GM21381 (cell line): ENCODE data around the gene KPNA2.
"Not testable (repeated sequence)": the region's sequence is repeated elsewhere in the genome, so short reads cannot be mapped to it uniquely, and the experiment has no call there.

Source experiments
- ATAC-seq: cut with Tn5 transposase; IDR thresholded peaks from one replicate; pipeline ENCODE4 v1.9.1; 2021; ENCODE audit warnings: mild to moderate bottlenecking, moderate library complexity; ENCODE audit not compliant: unreplicated experiment

The KPNA2 gene

DNA sequence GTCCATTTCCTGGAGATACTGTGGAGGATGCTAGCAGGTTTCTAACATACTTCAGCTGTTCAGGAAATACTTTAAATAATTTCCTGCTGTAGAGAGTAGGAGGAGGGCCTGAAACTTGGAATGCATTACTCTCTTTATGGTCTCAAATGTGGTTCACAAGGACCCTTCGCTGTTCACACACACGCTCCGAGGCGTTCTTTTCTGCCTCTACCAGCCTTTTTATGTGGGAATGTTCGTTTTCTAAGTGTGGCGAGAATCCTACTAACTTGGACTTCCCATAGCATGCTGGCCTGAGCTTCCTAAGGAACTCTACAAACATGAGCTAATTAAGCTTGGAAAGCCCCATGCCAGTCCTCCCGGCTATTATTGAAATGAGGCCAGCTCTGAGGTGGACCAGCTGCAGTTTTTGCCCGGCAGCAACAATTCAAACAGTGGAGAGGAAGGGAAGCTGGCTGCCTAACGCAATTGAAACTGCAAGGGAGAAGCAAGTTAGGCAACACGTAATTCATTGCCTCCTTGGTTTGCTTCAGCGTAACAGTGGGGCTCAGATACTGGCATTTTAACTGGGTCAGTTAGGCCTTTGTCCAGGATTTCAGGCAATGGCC is 18.9 kb downstream of the KPNA2 start:
- no peak for ATAC-seq

DNA sequence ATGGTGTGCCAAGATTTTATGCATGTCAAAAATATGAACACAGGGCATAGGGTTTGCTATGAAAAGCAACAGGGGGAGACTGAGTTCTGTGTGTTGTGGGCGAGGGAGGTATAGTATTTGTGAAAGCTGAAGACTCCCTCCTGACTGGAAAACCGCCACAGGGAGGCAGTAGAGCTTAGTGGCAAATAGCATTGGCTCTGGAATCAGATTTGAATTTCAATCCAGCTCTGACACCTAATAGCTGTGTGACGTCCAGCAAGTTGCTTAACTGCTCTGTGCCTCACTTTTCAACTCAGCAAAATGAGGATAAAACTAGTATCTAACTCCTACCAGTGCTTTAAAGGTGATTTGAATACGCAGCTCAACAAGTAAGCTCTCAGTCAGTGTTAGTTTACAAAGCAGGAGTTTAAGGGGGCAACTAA is 22.0 kb downstream of the KPNA2 start:
- ATAC-seq: no peak

DNA sequence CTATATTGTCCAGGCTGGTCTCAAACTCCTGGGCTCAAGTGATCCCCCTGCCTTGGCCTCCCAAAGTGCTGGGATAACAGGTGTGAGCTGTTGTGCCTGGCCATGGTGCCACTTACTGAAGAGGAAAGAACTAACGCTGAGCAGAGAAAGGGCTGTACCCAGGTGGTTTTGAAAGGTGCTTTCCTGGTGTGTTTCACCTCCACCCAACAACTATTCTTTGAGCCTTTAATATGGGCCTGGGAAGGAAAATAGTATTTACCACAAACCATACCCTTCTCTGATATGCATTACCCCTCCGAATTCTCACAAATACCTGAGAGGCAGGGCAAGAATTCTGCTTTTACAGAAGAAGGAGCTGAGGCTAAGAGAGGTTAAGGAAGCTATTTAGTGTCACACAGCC is 24.8 kb downstream of the KPNA2 start:
- ATAC-seq: no peak

DNA sequence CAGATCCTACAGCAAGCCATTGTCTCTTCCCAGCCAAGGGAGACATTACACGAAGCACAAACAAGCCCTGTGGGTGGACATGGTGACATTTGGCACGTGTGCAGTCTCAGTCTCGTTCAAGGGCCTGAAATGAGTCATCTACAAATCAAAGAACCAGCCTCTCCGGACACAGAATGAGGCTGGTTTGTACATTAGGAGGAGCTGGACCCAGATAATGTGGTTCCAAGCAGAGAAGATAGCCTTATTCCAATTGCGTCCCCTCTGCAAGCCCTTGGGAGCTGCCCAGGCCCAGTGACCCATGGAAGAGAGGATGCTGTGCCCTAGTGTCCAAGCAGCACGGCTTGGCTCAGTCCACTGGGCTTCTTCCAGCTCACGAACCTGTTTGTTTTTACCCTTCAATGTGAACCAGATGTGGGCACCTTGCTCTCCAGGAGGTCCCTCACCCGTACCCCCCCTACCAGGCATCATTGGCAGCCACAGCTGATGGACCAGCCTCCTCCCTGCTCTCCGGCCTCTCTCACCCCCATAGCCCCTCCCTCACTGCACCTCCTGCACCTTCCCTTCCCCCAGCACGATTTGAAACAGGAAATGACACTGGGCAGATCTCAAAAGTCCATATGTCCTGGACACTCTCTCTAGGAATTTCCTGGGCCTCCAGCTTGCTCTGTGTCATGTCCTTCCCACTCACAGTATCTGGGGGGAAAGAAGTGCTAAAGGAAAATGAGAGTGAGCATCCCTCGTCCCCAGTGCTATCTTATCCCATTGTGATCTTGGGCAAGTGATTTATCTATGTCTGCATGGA is 26.2 kb downstream of the KPNA2 start:
- no peak for ATAC-seq

DNA sequence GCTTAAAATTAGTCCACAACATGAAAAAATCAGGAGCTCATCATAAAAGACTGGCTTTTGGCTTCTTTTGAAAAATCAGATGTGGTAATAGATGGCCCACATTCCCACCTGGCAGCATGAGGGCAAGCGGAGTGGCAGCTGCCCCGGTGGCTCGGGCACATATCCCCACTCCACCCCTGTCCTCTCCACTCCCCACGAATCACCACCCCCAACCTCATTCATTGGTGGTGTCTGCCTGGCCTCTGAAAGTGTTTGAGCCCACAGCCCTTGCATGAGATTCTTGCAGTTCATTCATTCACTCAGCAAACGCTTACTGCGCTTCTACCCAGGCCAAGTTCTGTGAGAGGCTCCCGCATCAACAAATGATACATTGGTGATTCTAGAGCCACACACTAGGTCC is 29.8 kb downstream of the KPNA2 start:
- not testable (repeated sequence) for ATAC-seq

DNA sequence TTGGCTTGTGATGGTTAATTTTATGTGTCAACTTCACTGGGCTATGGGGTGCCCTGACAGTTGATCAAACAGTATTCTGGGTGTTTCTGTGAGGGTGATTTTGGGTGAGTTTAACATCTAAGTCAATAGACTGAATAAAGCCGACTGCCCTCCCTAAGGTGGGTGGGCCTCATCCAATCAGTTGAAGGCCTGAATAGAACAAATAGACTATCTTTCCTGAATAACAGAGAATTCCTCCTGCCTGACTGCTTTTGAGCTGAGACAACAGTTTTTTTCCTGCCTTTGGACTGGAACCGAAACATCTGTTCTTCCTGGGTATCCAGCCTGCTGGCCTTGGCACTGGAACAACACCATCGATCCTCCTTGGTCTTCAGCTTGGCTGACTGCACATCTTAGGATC is 33.0 kb downstream of the KPNA2 start:
- not testable (repeated sequence) for ATAC-seq

DNA sequence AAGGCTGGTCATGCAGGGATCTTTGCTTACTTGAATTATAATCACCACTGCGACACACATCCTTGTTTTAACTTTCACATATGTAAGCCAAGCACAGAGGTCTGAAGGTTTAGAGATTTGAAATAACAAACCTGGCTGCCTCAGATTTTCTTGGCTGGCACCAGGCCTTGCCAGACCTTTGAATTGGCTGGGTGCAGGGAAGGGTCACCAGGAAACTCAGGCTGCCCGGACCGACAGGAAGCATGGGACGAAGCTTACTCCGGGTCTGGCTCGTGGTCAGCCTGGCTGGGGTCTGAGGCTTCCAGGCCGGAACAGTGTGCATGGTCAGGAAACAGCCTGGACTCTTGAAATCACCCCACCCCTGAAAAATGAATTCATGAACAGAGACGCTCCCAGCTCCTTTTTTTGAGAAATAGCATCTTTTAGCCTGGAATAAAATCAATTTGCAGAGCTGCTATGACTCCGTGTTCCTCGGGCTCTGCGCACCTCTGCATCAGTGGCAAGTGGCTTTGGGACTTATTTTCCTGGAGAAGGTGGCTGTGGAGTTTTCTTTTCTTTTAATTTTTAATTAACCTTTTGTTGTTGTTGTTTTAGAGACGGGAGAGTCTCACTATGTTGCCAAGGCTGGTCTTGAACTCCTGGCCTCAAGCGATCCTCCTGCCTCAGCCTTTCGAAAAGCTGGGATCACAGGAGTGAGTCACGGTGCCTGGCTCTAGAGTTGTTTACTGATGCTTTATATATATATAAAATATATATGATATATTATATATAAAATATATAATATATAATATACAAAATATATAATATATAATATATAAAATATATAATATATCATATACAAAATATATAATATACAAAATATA is 35.3 kb downstream of the KPNA2 start:
- ATAC-seq: not testable (repeated sequence)

DNA sequence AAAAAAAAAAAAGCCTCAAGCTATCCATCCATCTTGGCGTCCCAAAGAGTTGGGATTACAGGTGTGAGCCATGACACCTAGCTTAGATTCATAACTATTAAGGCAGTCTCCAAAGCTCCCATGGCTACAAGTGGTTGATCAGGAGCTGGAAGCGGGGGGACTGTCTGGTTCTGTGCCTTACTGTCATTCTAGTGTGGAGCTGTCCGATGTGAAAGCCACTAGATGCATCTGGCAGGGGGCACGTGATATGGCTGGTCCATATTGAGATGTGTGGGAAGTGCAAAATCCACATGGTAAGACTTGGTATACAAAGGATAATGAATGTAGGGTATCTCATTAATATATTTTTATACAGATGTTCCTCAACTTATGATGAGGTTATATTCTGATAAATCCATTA is 38.7 kb downstream of the KPNA2 start:
- no peak for ATAC-seq

DNA sequence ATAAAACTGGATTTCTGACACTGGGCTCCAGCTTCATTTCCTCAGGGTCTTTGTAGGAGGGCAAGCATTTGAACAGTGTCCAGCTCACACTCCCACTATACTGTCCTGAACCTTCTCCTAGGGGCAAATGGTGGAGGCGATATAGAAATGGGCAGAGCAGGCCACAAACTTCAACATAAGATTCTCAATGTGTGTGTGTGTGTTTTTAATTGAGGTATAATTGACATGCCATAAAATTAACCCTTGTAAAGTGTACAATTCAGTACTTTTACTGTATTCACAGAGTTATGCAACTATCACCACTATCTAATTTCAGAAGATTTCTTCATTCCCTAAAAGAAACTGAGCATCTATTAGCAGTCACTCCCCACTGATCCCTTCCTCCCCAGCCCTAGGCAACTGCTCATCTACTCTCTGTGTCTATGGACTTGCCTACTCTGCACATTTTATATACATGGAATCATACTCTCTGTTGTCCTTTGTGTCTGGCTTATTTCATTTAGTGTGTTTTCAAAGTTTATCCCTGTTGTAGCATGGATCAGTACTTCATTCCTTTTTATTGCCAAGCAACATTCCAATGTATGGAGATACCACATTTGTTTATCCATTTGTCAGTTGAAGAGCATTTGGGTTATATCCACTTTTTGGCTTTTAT is 40.5 kb downstream of the KPNA2 start:
- not testable (repeated sequence) for ATAC-seq

DNA sequence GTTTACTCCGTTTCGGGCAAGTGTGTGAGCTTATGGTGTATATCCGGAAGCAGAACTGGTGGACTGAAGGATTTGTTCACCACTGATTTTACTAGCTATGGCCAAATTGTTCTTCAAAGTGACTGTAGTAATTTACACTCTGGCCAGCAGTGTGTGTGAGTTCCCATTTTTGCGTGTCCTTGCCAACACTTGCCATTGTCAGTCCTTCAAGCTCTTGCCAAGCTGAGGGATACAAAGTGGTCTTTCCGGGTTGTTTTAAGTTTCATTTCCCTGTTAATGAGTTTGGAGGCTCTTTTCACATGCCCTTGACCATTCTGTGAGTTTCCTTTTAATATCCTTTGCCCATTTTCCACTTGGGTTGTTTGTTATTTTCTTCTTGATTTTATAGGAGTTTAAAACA is 42.0 kb downstream of the KPNA2 start:
- ATAC-seq: not testable (repeated sequence)

DNA sequence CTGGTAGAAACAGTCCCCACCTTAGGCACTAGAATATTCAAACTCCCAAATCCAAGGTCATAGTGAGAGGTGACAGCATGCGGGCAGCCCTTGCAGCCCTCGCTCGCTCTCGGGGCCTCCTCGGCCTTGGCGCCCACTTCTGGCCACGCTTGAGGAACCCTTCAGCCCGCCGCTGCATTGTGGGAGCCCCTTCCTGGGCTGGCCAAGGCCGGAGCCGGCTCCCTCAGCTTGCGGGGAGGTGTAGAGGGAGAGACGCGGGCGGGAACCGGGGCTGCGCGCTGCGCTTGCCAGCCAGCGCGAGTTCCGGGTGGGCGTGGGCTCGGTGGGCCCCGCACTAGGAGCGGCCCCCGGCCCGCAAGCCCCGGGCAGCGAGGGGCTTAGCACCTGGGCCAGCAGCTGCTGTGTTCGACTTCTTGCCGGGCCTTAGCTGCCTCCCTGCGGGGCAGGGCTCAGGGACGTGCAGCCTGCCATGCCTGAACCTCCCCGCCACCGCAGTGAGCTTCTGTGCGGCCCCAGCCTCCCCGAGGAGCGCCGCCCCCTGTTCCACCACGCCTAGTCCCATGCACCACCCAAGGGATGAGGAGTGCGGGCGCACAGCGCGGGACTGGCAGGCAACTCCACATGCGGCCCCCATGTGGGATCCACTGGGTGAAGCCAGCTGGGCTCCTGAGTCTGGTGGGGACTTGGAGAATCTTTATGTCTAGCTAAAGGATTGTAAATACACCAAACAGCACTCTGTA is 45.0 kb downstream of the KPNA2 start:
- no peak for ATAC-seq

DNA sequence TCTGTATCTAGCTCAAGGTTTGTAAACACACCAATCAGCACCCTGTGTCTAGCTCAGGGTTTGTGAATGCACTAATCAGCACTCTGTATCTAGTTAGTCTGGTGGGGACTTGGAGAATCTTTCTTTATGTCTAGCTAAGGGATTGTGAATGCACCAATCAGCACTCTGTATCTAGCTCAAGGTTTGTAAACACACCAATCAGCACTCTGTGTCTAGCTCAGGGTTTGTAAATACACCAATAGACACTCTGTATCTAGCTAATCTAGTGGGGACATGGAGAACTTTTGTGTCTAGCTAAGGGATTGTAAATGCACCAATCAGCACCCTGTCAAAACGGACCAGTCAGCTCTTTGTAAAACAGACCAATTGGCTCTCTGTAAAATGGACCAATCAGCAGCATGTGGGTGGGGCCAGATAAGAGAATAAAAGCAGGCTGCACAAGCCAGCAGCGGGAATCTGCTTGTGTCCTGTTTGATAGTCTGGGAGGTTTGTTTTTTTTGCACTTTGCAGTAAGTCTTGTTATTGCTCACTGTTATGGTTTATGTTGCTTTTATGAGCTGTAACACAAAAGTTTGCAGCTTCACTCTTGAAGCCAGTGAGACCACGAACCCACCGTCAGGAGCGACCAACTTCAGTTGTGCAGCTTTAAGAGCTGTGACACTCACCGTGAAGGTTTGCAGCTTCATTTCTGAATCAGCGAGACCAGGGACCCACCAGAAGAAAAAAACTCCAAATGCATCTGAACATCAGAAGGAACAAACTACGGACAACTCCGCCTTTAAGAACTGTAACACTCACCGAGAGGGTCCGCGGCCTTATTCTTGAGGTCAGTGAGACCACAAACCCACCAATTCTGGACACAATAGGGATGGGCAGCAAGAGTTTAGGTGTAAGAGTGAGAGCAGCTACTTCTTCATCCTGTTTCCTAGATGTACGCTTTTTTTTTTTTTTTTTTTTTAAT is 46.0 kb downstream of the KPNA2 start:
- not testable (repeated sequence) for ATAC-seq

DNA sequence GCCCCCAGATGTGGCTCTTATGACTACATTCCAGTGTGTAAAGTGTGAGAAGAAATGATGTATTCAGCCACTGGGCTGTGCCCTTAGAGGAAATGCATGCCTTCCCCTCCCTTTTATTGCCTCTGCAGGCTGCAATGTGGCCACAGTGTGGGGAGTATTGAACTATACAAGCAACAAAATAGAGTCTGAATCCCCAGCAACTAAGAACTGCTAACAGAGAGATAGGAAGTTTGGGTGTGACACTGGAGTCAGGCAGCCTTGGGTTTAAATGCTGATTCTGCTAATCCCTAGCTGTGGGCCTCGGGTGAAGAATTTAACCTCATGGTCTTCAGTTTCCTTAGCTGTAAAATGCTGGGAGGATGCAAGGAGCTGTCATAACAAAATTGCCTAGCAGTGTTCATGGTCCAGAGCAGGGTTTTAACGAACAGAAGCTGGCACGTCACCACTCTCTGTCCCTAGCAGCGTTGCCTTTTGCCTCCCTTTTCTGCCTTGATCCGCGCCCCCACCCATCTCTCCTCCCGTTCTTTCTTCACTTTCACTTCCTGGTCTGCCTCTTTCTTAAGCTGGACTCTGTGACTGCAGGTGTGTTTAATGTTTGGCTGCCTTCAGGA is 50.3 kb downstream of the KPNA2 start:
- ATAC-seq: no peak

DNA sequence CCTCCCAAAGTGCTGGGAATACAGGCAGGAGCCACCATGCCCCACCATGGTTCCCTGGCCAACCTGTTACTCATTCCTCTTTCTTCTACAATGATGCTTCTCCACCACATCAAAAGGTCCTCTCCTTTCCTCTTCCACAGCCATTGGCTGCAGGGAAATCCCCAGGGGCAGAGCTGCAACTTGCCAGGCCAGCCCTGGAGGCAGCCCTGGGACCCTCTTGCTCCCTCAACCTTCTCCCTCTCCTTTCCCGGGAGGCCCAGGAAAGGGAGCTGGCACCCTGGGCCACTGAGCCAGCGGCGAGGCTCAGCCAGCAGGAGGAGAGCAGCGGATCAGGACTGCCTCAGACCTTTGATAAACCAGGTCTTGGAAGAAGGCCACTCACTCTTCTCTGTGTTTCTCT is 51.1 kb downstream of the KPNA2 start:
- peak; percentile 5 for ATAC-seq

DNA sequence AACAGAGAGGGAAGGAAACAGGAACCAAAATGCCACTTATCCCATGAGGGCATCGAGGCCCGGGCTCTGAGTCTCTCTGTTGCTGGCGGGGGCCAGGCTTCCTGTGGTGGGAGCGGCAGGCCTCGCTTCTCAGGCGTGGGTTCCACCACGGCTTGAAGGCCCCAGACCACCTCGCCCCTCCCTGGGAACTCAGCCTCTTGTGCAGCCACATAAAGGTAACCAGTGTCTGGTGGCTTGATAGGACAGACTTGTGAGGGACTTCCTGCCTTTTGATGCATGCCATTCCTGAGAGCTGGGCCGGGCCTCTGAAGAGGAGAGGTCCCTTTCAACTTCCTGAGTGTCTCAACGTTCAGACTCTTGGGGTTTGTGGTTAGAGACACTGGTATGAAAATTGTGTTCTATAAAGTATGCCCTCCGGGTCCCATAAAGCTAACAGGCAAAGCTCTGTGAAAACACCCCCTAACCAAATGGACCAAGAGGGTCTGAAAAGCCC is 51.6 kb downstream of the KPNA2 start:
- ATAC-seq: peak; percentile 67

DNA sequence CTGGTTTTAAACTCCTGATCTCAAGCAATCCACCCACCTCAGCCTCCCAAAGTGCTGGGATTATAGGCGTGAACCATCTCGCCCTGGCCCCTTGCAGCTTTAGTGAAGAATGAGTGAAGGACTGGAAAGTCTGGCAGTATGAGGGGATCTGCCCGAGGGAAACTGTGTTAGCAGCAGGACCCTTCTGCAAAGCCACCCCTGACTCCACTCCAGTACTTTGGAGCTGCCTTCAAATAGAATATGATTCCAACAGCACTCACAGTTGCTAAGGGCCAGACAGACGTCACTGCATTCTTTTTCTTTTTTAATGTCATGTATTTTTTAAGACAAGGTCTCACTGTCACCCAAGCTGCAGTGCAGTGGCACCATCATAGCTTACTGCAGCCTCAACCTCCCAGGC is 52.3 kb downstream of the KPNA2 start:
- ATAC-seq: no peak

DNA sequence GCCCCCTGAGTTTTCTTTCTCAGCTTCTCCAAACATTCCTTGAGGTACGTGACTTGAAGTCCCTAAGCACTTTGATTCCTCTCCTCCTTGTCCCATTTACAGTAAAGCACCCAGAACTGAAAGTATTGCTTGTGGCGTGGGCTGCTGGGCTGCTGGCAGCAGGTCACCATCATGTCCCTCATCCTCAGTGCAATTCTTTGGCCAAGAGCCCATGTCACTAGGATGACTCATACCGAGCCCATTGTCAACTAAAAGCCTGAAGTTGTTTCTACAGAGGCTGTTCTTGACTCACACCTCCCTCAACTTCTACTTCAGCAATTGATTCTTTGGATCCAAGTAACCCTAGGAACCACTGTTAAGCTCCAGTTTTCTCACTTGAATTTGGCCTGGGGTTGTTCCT is 54.3 kb downstream of the KPNA2 start:
- no peak for ATAC-seq

DNA sequence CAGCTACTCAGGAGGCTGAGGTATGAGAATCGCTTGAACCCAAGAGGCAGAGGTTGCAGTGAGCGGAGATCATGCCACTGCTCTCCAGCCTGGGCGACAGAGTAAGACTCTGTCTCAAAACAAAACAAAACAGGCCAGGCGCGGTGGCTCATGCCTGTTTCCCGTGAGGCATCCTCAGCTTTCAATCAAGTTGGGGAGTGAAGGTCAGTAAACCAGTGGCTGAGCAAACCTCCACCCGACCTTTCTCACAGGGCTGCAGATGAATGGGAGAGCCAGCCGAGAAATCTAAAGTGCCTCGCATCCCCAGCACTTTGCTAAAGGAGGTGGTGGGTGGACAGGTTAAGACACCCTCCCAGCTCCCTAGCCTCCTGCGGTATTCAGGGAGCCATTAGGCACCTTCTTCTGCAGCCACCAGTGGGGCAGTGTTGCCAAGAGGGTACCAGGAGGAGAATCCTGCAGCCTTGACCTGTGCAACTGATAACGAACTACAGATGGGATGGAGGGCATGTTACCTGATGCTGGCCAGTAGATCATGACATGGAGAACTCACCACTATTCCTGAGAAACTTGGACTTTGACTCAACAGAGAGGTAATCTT is 59.0 kb downstream of the KPNA2 start:
- ATAC-seq: no peak
